ENCODE data around the gene AIM2.
"Not testable (repeated sequence)": the region's sequence is repeated elsewhere in the genome, so short reads cannot be mapped to it uniquely, and the experiment has no call there.

The AIM2 gene

GRCh38 chr1:159076438-159077119 is at the start of gene AIM2:
Gene AIM2 (minus strand): TSS chr1:159076766. CDS start chr1:159073499, 3,267 bp downstream.
- DNase-seq, result no peak

- no peak for DNase-seq
Observed at GRCh38 chr1:159123587-159123986, 47.0 kb upstream of the AIM2 start.

- DNase-seq, result no peak
Observed at GRCh38 chr1:159122005-159122621, 45.5 kb upstream of the AIM2 start.

GRCh38 chr1:159121526-159121925 is 45.0 kb upstream of the AIM2 start:
- peak; percentile 4 for DNase-seq

GRCh38 chr1:159120317-159120716 is 43.8 kb upstream of the AIM2 start:
- no peak for DNase-seq

GRCh38 chr1:159113596-159114433 is 37.2 kb upstream of the AIM2 start:
- no peak for DNase-seq

- not testable (repeated sequence) for DNase-seq
Observed at GRCh38 chr1:159103021-159103420, 26.5 kb upstream of the AIM2 start.

GRCh38 chr1:159100589-159100988 is 24.0 kb upstream of the AIM2 start:
- DNase-seq, result no peak

- DNase-seq, result no peak
Observed at GRCh38 chr1:159098596-159098995, 22.0 kb upstream of the AIM2 start.

GRCh38 chr1:159092036-159092760 is 15.6 kb upstream of the AIM2 start:
- no peak for DNase-seq

- no peak for DNase-seq
Observed at GRCh38 chr1:159091607-159092031, 15.1 kb upstream of the AIM2 start.

- DNase-seq, result no peak
Observed at GRCh38 chr1:159091180-159091560, 14.6 kb upstream of the AIM2 start.

- no peak for DNase-seq
Observed at GRCh38 chr1:159090286-159091179, 14.0 kb upstream of the AIM2 start.

- DNase-seq, result no peak
Observed at GRCh38 chr1:159089184-159089791, 12.7 kb upstream of the AIM2 start.

GRCh38 chr1:159088546-159089183 is 12.1 kb upstream of the AIM2 start:
- no peak for DNase-seq

GRCh38 chr1:159088050-159088449 is 11.5 kb upstream of the AIM2 start:
- no peak for DNase-seq

- DNase-seq, result no peak
Observed at GRCh38 chr1:159084867-159085266, 8.3 kb upstream of the AIM2 start.

- no peak for DNase-seq
Observed at GRCh38 chr1:159084152-159084551, 7.6 kb upstream of the AIM2 start.

- no peak for DNase-seq
Observed at GRCh38 chr1:159083013-159083412, 6.4 kb upstream of the AIM2 start.

GRCh38 chr1:159081626-159082025 is 5.1 kb upstream of the AIM2 start:
- no peak for DNase-seq

GRCh38 chr1:159079525-159079924 is 3.0 kb upstream of the AIM2 start:
- DNase-seq, result no peak
